DOHH2 (cell line): ENCODE data around the gene SHROOM2.

Experiments used
- H3F3A ChIP-seq: fragments of 200-600 bp; sonication (generic), shearing (Covaris generic); 2 replicates; pipeline ENCODE4 v1.6.0; 2016; ENCODE audit warnings: antibody characterized with exemption, mild to moderate bottlenecking; ENCODE audit not compliant: control insufficient read depth, insufficient read depth
- H3K27ac ChIP-seq: fragments of 200-600 bp; sonication (generic); 2 replicates; pipeline ENCODE4 v1.5.1; 2014; ENCODE audit warnings: low read depth, mild to moderate bottlenecking, low read length, moderate library complexity
- H3K27me3 ChIP-seq: fragments of 200-600 bp; sonication (generic); 2 replicates; pipeline ENCODE4 v1.6.1; 2014; ENCODE audit warnings: mild to moderate bottlenecking, low read length, mixed read lengths; ENCODE audit not compliant: control insufficient read depth
- H3K36me3 ChIP-seq: fragments of 200-600 bp; sonication (generic); 2 replicates; pipeline ENCODE4 v1.6.1; 2014; ENCODE audit warnings: mild to moderate bottlenecking, low read length, moderate library complexity, mixed read lengths; ENCODE audit not compliant: control insufficient read depth
- H3K4me1 ChIP-seq: fragments of 200-600 bp; sonication (generic); 2 replicates; pipeline ENCODE4 v1.6.1; 2014; ENCODE audit warnings: mild to moderate bottlenecking, low read length, mixed read lengths; ENCODE audit not compliant: control insufficient read depth
- H3K4me2 ChIP-seq: fragments of 200-600 bp; sonication (generic); 2 replicates; pipeline ENCODE4 v1.6.0; 2014; ENCODE audit warnings: mild to moderate bottlenecking, low read length, moderate library complexity
- H3K4me3 ChIP-seq: fragments of 200-600 bp; sonication (generic); 2 replicates; pipeline ENCODE4 v1.5.1; 2014; ENCODE audit warnings: mild to moderate bottlenecking, low read length, mixed read lengths
- H3K79me2 ChIP-seq: fragments of 200-600 bp; sonication (generic); 2 replicates; pipeline ENCODE4 v1.6.1; 2014; ENCODE audit warnings: mild to moderate bottlenecking, low read length, mixed read lengths; ENCODE audit not compliant: control insufficient read depth
- H3K9me2 ChIP-seq: fragments of 200-600 bp; sonication (generic); replicated peaks from 2 replicates; pipeline ENCODE4 v1.6.1; 2014; ENCODE audit warnings: mild to moderate bottlenecking, low read length, mixed read lengths; ENCODE audit not compliant: control insufficient read depth
- H3K9me3 ChIP-seq: fragments of 200-600 bp; sonication (generic); 2 replicates; pipeline ENCODE4 v1.6.1; 2014; ENCODE audit warnings: antibody characterized with exemption, low read length, mixed read lengths; ENCODE audit not compliant: control insufficient read depth, insufficient read depth
- H4K20me1 ChIP-seq: fragments of 200-600 bp; sonication (generic); 2 replicates; pipeline ENCODE4 v1.6.0; 2014; ENCODE audit warnings: low read depth, mild to moderate bottlenecking, antibody characterized with exemption, low read length, moderate library complexity; ENCODE audit not compliant: control insufficient read depth, insufficient read depth
- EZH2phosphoT487 ChIP-seq: fragments of 200-600 bp; sonication (generic); IDR thresholded peaks from 2 replicates; pipeline ENCODE4 v1.6.1; 2017; ENCODE audit warnings: borderline replicate concordance, mild to moderate bottlenecking, antibody characterized with exemption, low read length, moderate library complexity, mixed read lengths
- TF ChIP-seq, protein P1 (sequence below): fragments of 200-600 bp; sonication (generic); IDR thresholded peaks from one replicate; pipeline ENCODE4 v1.5.1; 2014; ENCODE audit warnings: antibody characterized with exemption, mild to moderate bottlenecking, low read depth, low read length; ENCODE audit not compliant: poor library complexity, severe bottlenecking

SHROOM2 gene

GRCh38 chrX:9880237-9880636 is 94.0 kb downstream of the SHROOM2 start:
- Histone ChIP-seq H3K27ac (no peak overlapping the region), H3K4me2 (no peak overlapping the region), H3F3A (no peaks in the 10 kb centered on the region), H3K4me3 (no peak overlapping the region), H3K4me1 (no peaks in the 10 kb centered on the region), H4K20me1 (no peaks in the 10 kb centered on the region), H3K79me2 (no peaks in the 10 kb centered on the region), H3K9me3 (no peaks in the 10 kb centered on the region), H3K36me3 (no peaks in the 10 kb centered on the region), H3K27me3 (peaks cover 2% of the 10 kb centered on the region; the same call in 1 of the 2 replicates), H3K9me2 (no peaks in the 10 kb centered on the region)
- TF ChIP-seq, protein P1, sequence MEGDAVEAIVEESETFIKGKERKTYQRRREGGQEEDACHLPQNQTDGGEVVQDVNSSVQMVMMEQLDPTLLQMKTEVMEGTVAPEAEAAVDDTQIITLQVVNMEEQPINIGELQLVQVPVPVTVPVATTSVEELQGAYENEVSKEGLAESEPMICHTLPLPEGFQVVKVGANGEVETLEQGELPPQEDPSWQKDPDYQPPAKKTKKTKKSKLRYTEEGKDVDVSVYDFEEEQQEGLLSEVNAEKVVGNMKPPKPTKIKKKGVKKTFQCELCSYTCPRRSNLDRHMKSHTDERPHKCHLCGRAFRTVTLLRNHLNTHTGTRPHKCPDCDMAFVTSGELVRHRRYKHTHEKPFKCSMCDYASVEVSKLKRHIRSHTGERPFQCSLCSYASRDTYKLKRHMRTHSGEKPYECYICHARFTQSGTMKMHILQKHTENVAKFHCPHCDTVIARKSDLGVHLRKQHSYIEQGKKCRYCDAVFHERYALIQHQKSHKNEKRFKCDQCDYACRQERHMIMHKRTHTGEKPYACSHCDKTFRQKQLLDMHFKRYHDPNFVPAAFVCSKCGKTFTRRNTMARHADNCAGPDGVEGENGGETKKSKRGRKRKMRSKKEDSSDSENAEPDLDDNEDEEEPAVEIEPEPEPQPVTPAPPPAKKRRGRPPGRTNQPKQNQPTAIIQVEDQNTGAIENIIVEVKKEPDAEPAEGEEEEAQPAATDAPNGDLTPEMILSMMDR = no peak
- TF ChIP-seq EZH2phosphoT487 = no peak

DNA sequence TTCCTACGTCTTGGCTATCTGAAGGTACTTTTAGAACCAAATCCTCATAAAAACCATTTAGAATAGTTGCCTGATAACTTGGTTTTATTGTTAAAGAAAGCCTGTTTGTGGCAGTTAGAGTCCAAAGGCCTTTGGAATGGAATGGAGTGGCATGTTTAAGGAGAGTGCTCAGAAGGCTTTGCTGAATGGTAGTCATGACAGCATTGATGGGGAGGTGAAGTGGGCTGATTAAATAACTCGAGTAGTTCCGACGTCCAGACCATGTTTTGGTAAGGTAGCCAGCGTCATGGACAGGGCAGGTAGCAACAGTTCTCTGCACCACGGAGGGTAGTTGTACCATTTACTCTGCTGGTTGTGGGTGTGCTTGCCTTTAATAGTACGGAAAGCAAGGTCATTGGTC is 94.6 kb downstream of the SHROOM2 start:
- no peak overlapping the region for H3K4me2 ChIP-seq
- H3K9me2 ChIP-seq = no peaks in the 10 kb centered on the region
- no peaks in the 10 kb centered on the region for H3K27me3 ChIP-seq
- no peaks in the 10 kb centered on the region for H3K79me2 ChIP-seq
- no peaks in the 10 kb centered on the region for H3K9me3 ChIP-seq
- no peaks in the 10 kb centered on the region for H3K4me1 ChIP-seq
- H3K4me3 ChIP-seq = no peak overlapping the region
- TF ChIP-seq EZH2phosphoT487 = no peak
- TF ChIP-seq, protein P1 = no peak
- H3K27ac ChIP-seq = no peak overlapping the region
- no peaks in the 10 kb centered on the region for H3F3A ChIP-seq
- no peaks in the 10 kb centered on the region for H3K36me3 ChIP-seq
- no peaks in the 10 kb centered on the region for H4K20me1 ChIP-seq

GRCh38 chrX:9882669-9883446 is 96.6 kb downstream of the SHROOM2 start:
- Histone ChIP-seq H3K36me3 (no peaks in the 10 kb centered on the region), H3K27ac (no peak overlapping the region), H4K20me1 (no peaks in the 10 kb centered on the region), H3K27me3 (no peaks in the 10 kb centered on the region), H3K4me3 (no peak overlapping the region), H3K9me3 (no peaks in the 10 kb centered on the region), H3K9me2 (no peaks in the 10 kb centered on the region), H3K4me2 (no peak overlapping the region), H3F3A (no peaks in the 10 kb centered on the region), H3K4me1 (no peaks in the 10 kb centered on the region), H3K79me2 (no peaks in the 10 kb centered on the region)
- TF ChIP-seq, protein P1 = peak; percentile 38
- no peak for TF ChIP-seq EZH2phosphoT487
